Breast epithelium (tissue), 4 donors: Measurements from ENCODE around the gene RBM4. TPM values are rescaled to one million over a fixed set of nuclear protein-coding genes. Genes with fewer than 3 reads are reported as not detected.

Experiments used
- DNase-seq, 2 donors: peaks; one replicate each; pipeline ENCODE4 v3.0.0-alpha.2; 2019; ENCODE audit warnings: low spot score in 2 of 2
- H3K27ac ChIP-seq, 2 donors: fragments of 200-600 bp; sonication (generic) in 1 of 2; one replicate each; pipeline ENCODE4 v1.5.1; 2016 to 2019; ENCODE audit warnings: mild to moderate bottlenecking in 1 of 2
- H3K27me3 ChIP-seq, 2 donors: fragments of 200-600 bp; sonication (generic) in 1 of 2; one replicate each; pipeline versions ENCODE4 v1.5.1 to v1.6.0; 2017 to 2019; ENCODE audit warnings: control low read depth in 1 of 2, mild to moderate bottlenecking in 1 of 2
- H3K36me3 ChIP-seq: fragments of 200-600 bp; one replicate; pipeline ENCODE4 v1.5.1; 2019
- H3K4me1 ChIP-seq, 2 donors: fragments of 200-600 bp; sonication (generic); one replicate each; pipeline ENCODE4 v1.5.1; 2016 to 2019; ENCODE audit warnings: control low read depth in 1 of 2
- H3K4me3 ChIP-seq, 3 donors: fragments of 200-600 bp; sonication (generic); 1 replicate in 2 of 3; 2 replicates in 1 of 3; pipeline ENCODE4 v1.5.1; 2016 to 2019; ENCODE audit warnings: mild to moderate bottlenecking in 3 of 3, moderate library complexity in 2 of 3
- H3K9me3 ChIP-seq, 2 donors: fragments of 200-600 bp; sonication (generic) in 1 of 2; one replicate each; pipeline ENCODE4 v1.5.1; 2016 to 2019; ENCODE audit warnings: control low read depth in 1 of 2
- CTCF ChIP-seq, 3 donors: fragments of 450-650 bp; IDR thresholded peaks; one replicate each; pipeline ENCODE4 v1.5.1; 2016 to 2017; ENCODE audit warnings: antibody characterized with exemption in 3 of 3, mild to moderate bottlenecking in 3 of 3, moderate library complexity in 3 of 3
- POLR2A ChIP-seq: fragments of 450-650 bp; IDR thresholded peaks from one replicate; pipeline ENCODE4 v1.6.1; 2016; ENCODE audit warnings: antibody characterized with exemption, mild to moderate bottlenecking, moderate library complexity
- POLR2AphosphoS5 ChIP-seq, 3 donors: sonication (generic); formaldehyde crosslinking; IDR thresholded peaks; one replicate each; pipeline ENCODE4 v1.6.1; 2017; ENCODE audit warnings: antibody characterized with exemption in 3 of 3
- intact Hi-C: fragments of 100-400 bp; cut with DNase I; formaldehyde crosslinking; loops from one replicate; pipeline ENCODE4 v1.15.1; 2023; ENCODE audit warnings: low total_unique reads
- total RNA-seq, 3 donors: library from RNA; depleted of rRNA; stranded (reverse); fragments of >200 nt; gene quantifications; one replicate each; pipeline ENCODE4 v1.1.0, GENCODE V29; 2016

The RBM4 gene
- total RNA-seq, 3 donors from 2014 or later: 73.9 to 98.3 (median 81.0) TPM

GRCh38 chr11:66686100-66686785, 47.7 kb downstream of the RBM4 start:
- peak; percentile 51 to 85 for DNase-seq
- intact Hi-C loops: loop anchor here (10.0 kb wide), 1 partner anchor 111 kb away; no protein-coding TSS in a partner anchor
- peak overlapping the region in 2 of 3 donors; percentile 31 to 50 for H3K4me3 ChIP-seq
- H3K27me3 ChIP-seq: no peaks in the 10 kb centered on the region
- H3K27ac ChIP-seq: peak overlapping the region; percentile 85 to 89
- no peaks in the 10 kb centered on the region for H3K36me3 ChIP-seq
- no peak for TF ChIP-seq POLR2AphosphoS5 (IDR thresholded peaks at IDR 0.05)
- TF ChIP-seq POLR2A: no peak
- peak in 1 of 3 donors; percentile 21 for TF ChIP-seq CTCF (IDR thresholded peaks at IDR 0.05)
- H3K9me3 ChIP-seq: no peaks in the 10 kb centered on the region
- no peaks in the 10 kb centered on the region for H3K4me1 ChIP-seq

GRCh38 chr11:66686801-66687750, 48.6 kb downstream of the RBM4 start:
- peak overlapping the region in 2 of 3 donors; percentile 9 to 25 for H3K4me3 ChIP-seq
- peak overlapping the region; percentile 85 to 89 for H3K27ac ChIP-seq
- TF ChIP-seq POLR2A: no peak
- peak in 1 of 3 donors; percentile 3 for TF ChIP-seq CTCF (IDR thresholded peaks at IDR 0.05)
- H3K9me3 ChIP-seq: no peaks in the 10 kb centered on the region
- H3K27me3 ChIP-seq: no peaks in the 10 kb centered on the region
- no peaks in the 10 kb centered on the region for H3K4me1 ChIP-seq
- H3K36me3 ChIP-seq: no peaks in the 10 kb centered on the region
- intact Hi-C loops: loop anchor here (10.0 kb wide), 1 partner anchor 112 kb away; no protein-coding TSS in a partner anchor
- peak in 1 of 2 donors; percentile 61 for DNase-seq

GRCh38 chr11:66687831-66688281, 49.4 kb downstream of the RBM4 start:
- no peaks in the 10 kb centered on the region for H3K9me3 ChIP-seq
- H3K4me3 ChIP-seq: no peak overlapping the region
- no peaks in the 10 kb centered on the region for H3K4me1 ChIP-seq
- H3K27ac ChIP-seq: peak overlapping the region in 1 of 2 donors; percentile 89
- no peaks in the 10 kb centered on the region for H3K27me3 ChIP-seq
- TF ChIP-seq POLR2AphosphoS5 (IDR thresholded peaks at IDR 0.05) (no peak), CTCF (IDR thresholded peaks at IDR 0.05) (no peak), POLR2A (no peak)
- intact Hi-C loops: loop anchor here (10.0 kb wide), 1 partner anchor 113 kb away; no protein-coding TSS in a partner anchor
- peak in 1 of 2 donors; percentile 36 for DNase-seq
- H3K36me3 ChIP-seq: no peaks in the 10 kb centered on the region

GRCh38 chr11:66688561-66689534, 50.3 kb downstream of the RBM4 start:
- intact Hi-C loops: loop anchor here (10.0 kb wide), 1 partner anchor 114 kb away; no protein-coding TSS in a partner anchor
- Histone ChIP-seq H3K4me1 (no peaks in the 10 kb centered on the region), H3K9me3 (no peaks in the 10 kb centered on the region), H3K4me3 (no peak overlapping the region), H3K27ac (no peak overlapping the region), H3K27me3 (no peaks in the 10 kb centered on the region), H3K36me3 (no peaks in the 10 kb centered on the region)
- TF ChIP-seq POLR2AphosphoS5 (IDR thresholded peaks at IDR 0.05) (no peak), CTCF (IDR thresholded peaks at IDR 0.05) (no peak), POLR2A (no peak)
- DNase-seq: no peak
